K562 (cell line): Measurements from ENCODE around the gene TF. TPM values are rescaled to one million over a fixed set of nuclear protein-coding genes. Genes with fewer than 3 reads are reported as not detected.

Experiments used
- ATAC-seq: fragments of 200-7000 bp; cut with Tn5 transposase; 3 replicates; pipeline ENCODE4 v1.9.1; 2020; ENCODE audit warnings: moderate library complexity
- BruUV-seq: library from RNA; stranded (reverse); fragments of 400-500 nt; replicated peaks from 2 replicates; lab custom pipeline; 2021; lab: Mats Ljungman, UMichigan
- CTCF ChIA-PET: fragments of 300-600 bp; formaldehyde crosslinking; extraction: SDS; loops from one replicate; lab custom pipeline; 2021; ENCODE audit warnings: low intra/inter-chr PET ratio; lab: Yijun Ruan, JAX
- POLR2A ChIA-PET: fragments of 300-600, 350-650 bp; sonication (Branson Sonifier 250); formaldehyde crosslinking; extraction: SDS; loops from one replicate; lab custom pipeline; 2021; ENCODE audit warnings: antibody characterized with exemption, inconsistent platforms; lab: Yijun Ruan, JAX
- DNase-seq, 4 experiments: peaks; one replicate each; pipeline versions ENCODE4 v3.0.0 to v3.0.0-alpha.2; 2011 to 2018; ENCODE audit warnings: low spot score in 3 of 4, mixed read lengths in 3 of 4; ENCODE audit errors: extremely low read depth in 1 of 4
- FAIRE-seq: peaks from 2 replicates; lab custom pipeline; 2011; peaks lifted over from hg19 to GRCh38; lab: Jason Lieb, UNC
- H2AFZ ChIP-seq: 2 replicates; pipeline ENCODE4 v1.6.0; 2011; ENCODE audit warnings: low read depth, low read length, control low read depth, inconsistent platforms
- H3K27ac ChIP-seq: fragments of 200-600 bp; 3 replicates; pipeline ENCODE4 v1.8.0; 2011; ENCODE audit warnings: low read depth, mild to moderate bottlenecking, control low read depth, inconsistent platforms, low read length, moderate library complexity, mixed read lengths; ENCODE audit errors: extremely low read depth
- H3K27me3 ChIP-seq, 2 experiments: fragments of 300-600 bp in 1 of 2; 2 replicates in 1 of 2; 3 replicates in 1 of 2; pipeline versions ENCODE4 v1.6.0 to v1.8.0; 2011; ENCODE audit warnings: inconsistent platforms in 2 of 2, low read length in 2 of 2, mild to moderate bottlenecking in 1 of 2, mixed read lengths in 1 of 2, moderate library complexity in 1 of 2; ENCODE audit not compliant: control insufficient read depth in 2 of 2, insufficient read depth in 2 of 2
- H3K36me3 ChIP-seq: fragments of 300-600 bp; 3 replicates; pipeline ENCODE4 v1.8.0; 2011; ENCODE audit warnings: mild to moderate bottlenecking, low read length, inconsistent platforms; ENCODE audit not compliant: control insufficient read depth, insufficient read depth
- H3K4me1 ChIP-seq, 2 experiments: fragments of 200-600 bp in 1 of 2; replicated peaks in 1 of 2; 2 replicates in 1 of 2; 3 replicates in 1 of 2; pipeline versions ENCODE4 v1.5.1 to v1.8.0; 2011; ENCODE audit warnings: inconsistent platforms in 2 of 2, low read length in 2 of 2, mild to moderate bottlenecking in 1 of 2, mixed read lengths in 1 of 2, moderate library complexity in 1 of 2; ENCODE audit not compliant: control insufficient read depth in 2 of 2, insufficient read depth in 2 of 2
- H3K4me2 ChIP-seq: 2 replicates; pipeline ENCODE4 v1.6.1; 2011; ENCODE audit warnings: low read length, control low read depth, inconsistent platforms, mixed read lengths; ENCODE audit not compliant: insufficient read depth
- H3K4me3 ChIP-seq: fragments of 200-600 bp; sonication (generic), shearing (Covaris generic); 2 replicates; pipeline ENCODE4 v1.5.1; 2016; ENCODE audit warnings: control low read depth, inconsistent platforms
- H3K79me2 ChIP-seq: fragments of 200-600 bp; 3 replicates; pipeline ENCODE4 v1.8.0; 2011; ENCODE audit warnings: low read length, inconsistent platforms; ENCODE audit not compliant: control insufficient read depth, insufficient read depth
- H3K9ac ChIP-seq, 2 experiments: 2 replicates each; pipeline versions ENCODE4 v1.6.0 to v1.6.1; 2011; ENCODE audit warnings: low read depth in 2 of 2, low read length in 2 of 2, control low read depth in 1 of 2, inconsistent platforms in 1 of 2, mild to moderate bottlenecking in 1 of 2, mixed read lengths in 1 of 2; ENCODE audit not compliant: insufficient read depth in 1 of 2
- H3K9me1 ChIP-seq: one replicate; pipeline ENCODE4 v1.6.0; 2011; ENCODE audit warnings: inconsistent platforms, mild to moderate bottlenecking, low read length, moderate library complexity; ENCODE audit not compliant: control insufficient read depth, insufficient read depth
- H3K9me3 ChIP-seq: replicated peaks from 2 replicates; pipeline ENCODE4 v1.5.1; 2011; ENCODE audit warnings: low read depth, low read length, inconsistent platforms; ENCODE audit not compliant: control insufficient read depth, insufficient read depth
- H4K20me1 ChIP-seq: replicated peaks from 2 replicates; pipeline ENCODE4 v1.6.1; 2011; ENCODE audit warnings: low read length, inconsistent platforms, mixed read lengths; ENCODE audit not compliant: control insufficient read depth, insufficient read depth
- ATF1 ChIP-seq, 2 experiments: fragments of 450-650 bp in 1 of 2; IDR thresholded peaks; 2 replicates each; pipeline ENCODE4 v1.6.1; 2016; ENCODE audit warnings: missing compliant biosample characterization in 1 of 2, missing genetic modification characterization in 1 of 2
- CBFA2T2 ChIP-seq: fragments of 450-650 bp; conservative IDR thresholded peaks from 2 replicates; pipeline ENCODE4 v1.6.1; 2017; ENCODE audit warnings: mild to moderate bottlenecking
- DACH1 ChIP-seq: fragments of 450-650 bp; IDR thresholded peaks from 2 replicates; pipeline ENCODE4 v1.6.1; 2018; ENCODE audit not compliant: partially characterized antibody
- MTA2 ChIP-seq: fragments of 450-650 bp; IDR thresholded peaks from 2 replicates; pipeline ENCODE4 v1.6.1; 2016; ENCODE audit warnings: low read depth
- NCOA4 ChIP-seq: fragments of 450-650 bp; IDR thresholded peaks from 2 replicates; pipeline ENCODE4 v1.6.1; 2018; ENCODE audit warnings: mild to moderate bottlenecking; ENCODE audit not compliant: partially characterized antibody
- SIN3B ChIP-seq: fragments of 450-650 bp; IDR thresholded peaks from 2 replicates; pipeline ENCODE4 v1.6.1; 2017; ENCODE audit warnings: low read depth, mild to moderate bottlenecking, moderate library complexity
- SMC3 ChIP-seq: conservative IDR thresholded peaks from 2 replicates; pipeline ENCODE4 v1.6.1; 2011; ENCODE audit warnings: low read depth, low read length, improper control_type of control experiment; ENCODE audit not compliant: insufficient read depth
- TRIM24 ChIP-seq, 2 experiments: fragments of 450-650 bp; IDR thresholded peaks; 2 replicates each; pipeline ENCODE4 v1.6.1; 2016
- ZC3H4 ChIP-seq: sonication (generic); formaldehyde crosslinking; IDR thresholded peaks from 2 replicates; pipeline ENCODE4 v1.9.0; 2021; ENCODE audit warnings: missing genetic modification reagents, borderline replicate concordance
- ZNF311 ChIP-seq: fragments of 250-450 bp; sonication (Bioruptor Pico); IDR thresholded peaks from 2 replicates; pipeline ENCODE4 v1.4.0; 2020; ENCODE audit warnings: mild to moderate bottlenecking, moderate library complexity
- ZNF764 ChIP-seq: fragments of 250-450 bp; sonication (Bioruptor Pico); IDR thresholded peaks from 2 replicates; pipeline ENCODE4 v1.4.0; 2020; ENCODE audit warnings: low read depth, mild to moderate bottlenecking, moderate library complexity
- WGBS: fragments of 100-300 bp; shearing (Covaris generic); methylation state at CpG from one replicate; pipeline ENCODE4 v1.1.6; 2016; ENCODE audit warnings: low coverage, mixed read lengths; ENCODE audit not compliant: insufficient coverage; ENCODE audit errors: missing lambda C conversion rate; 5-methylcytosine and 5-hydroxymethylcytosine counted together
- in situ Hi-C: fragments of 300-500 bp; cut with MboI; formaldehyde crosslinking; loops from 4 replicates; pipeline ENCODE4 v1.15.0; 2018; ENCODE audit warnings: inconsistent platforms, mixed read lengths
- intact Hi-C: fragments of 100-400 bp; cut with micrococcal nuclease; formaldehyde crosslinking; loops from 2 replicates; pipeline ENCODE4 v1.14.2; 2022
- polyA plus RNA-seq, 8 experiments: library from polyadenylated mRNA; depleted of rRNA in 4 of 8; stranded (reverse) in 5 of 8; unstranded in 3 of 8; fragments of >200 nt; fragmentation: Nextera tagmentation in 2 of 8; fragmentation: Illumina TruSeq in 1 of 8; extraction: Ambion mirVana in 2 of 8; extraction: Trizol in 1 of 8; gene quantifications; 2 replicates each; pipeline versions ENCODE4 v1.2.1 to v1.2.3, GENCODE V29; 2011 to 2014; ENCODE audit warnings: inconsistent platforms in 1 of 8, missing spikeins in 1 of 8
- total RNA-seq, 7 experiments: library from RNA; depleted of rRNA in 6 of 7; stranded (reverse); fragments of >200 nt in 6 of 7; fragmentation: Illumina TruSeq in 2 of 7; extraction: Trizol in 2 of 7; gene quantifications; 2 replicates each; pipeline versions ENCODE4 v1.2.1 to v1.2.3, GENCODE V29; 2011 to 2021; ENCODE audit warnings: low replicate concordance in 1 of 7
- TF ChIP-seq, protein P1 (sequence below): fragments of 250-450 bp; sonication (Bioruptor Pico); IDR thresholded peaks from 2 replicates; pipeline ENCODE4 v1.4.0; 2020; ENCODE audit warnings: mild to moderate bottlenecking, moderate library complexity
- TF ChIP-seq, protein P2 (sequence below): sonication (generic); formaldehyde crosslinking; IDR thresholded peaks from 2 replicates; pipeline ENCODE4 v1.8.0; 2023; ENCODE audit warnings: mild to moderate bottlenecking, missing genetic modification reagents
- TF ChIP-seq, protein P3 (sequence below): IDR thresholded peaks from 2 replicates; pipeline ENCODE4 v1.6.1; 2011; ENCODE audit not compliant: insufficient read length; ENCODE audit errors: extremely low read depth
- TF ChIP-seq, protein P4 (sequence below): fragments of 450-650 bp; formaldehyde crosslinking; IDR thresholded peaks from 2 replicates; pipeline ENCODE4 v1.4.0; 2020; ENCODE audit warnings: mild to moderate bottlenecking, mixed read lengths

Gene TF
- total and polyA plus RNA-seq, 9 of the 15 experiments (the other 6 are each of a cell fraction or from before 2014, with no cell fraction given): 0.09 to 9.2 (median 3.1) TPM

DNA sequence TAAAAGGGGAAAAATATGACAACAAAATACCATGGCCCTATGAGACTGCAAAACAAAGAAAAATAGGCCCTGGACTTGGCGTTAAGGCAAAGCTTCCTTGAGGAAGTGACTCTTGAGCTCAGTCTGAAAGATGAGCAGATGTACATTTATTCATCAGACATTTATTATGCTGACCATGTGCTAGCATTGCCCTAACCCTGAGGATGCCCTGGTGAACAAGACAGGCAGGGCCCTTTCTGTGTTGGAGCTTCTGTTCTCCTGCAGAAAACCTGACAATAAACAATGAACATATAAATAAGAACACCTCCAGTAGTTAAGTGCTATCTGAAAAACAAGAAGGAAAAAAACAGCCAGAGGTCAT is 12.4 kb downstream of the TF start:
- POLR2A ChIA-PET: interaction anchor here (0.7 kb wide), 1 partner anchor 17 kb away, joined by 3 read pairs; no protein-coding TSS in a partner anchor

More for the DNA sequence above, 12.4 kb downstream of the TF start:
- peaks cover 0 to 12% of the 10 kb centered on the region in 2 experiments; a peak in 2 of 5 replicates for H3K27me3 ChIP-seq
- H3K36me3 ChIP-seq: no peaks in the 10 kb centered on the region
- intact Hi-C loops: no loop called here
- no peak overlapping the region for H3K27ac ChIP-seq
- H3K4me2 ChIP-seq: no peak overlapping the region
- H3K4me3 ChIP-seq: no peak overlapping the region
- no peak overlapping the region for H2AFZ ChIP-seq
- CTCF ChIA-PET: no interaction called here
- H3K79me2 ChIP-seq: no peaks in the 10 kb centered on the region
- no peak for FAIRE-seq
- TF ChIP-seq SMC3 (no peak), DACH1 (no peak), ZNF764 (CRISPR knock-in tag) (no peak), SIN3B (no peak), ZC3H4 (no peak), CBFA2T2 (no peak), ATF1 (CRISPR knock-in tag; IDR thresholded peaks at IDR 0.05) (no peak), ATF1 (tag; IDR thresholded peaks at IDR 0.05) (no peak), TRIM24 (IDR thresholded peaks at IDR 0.05) (no peak), ZNF311 (CRISPR knock-in tag) (no peak), NCOA4 (no peak), MTA2 (no peak)
- TF ChIP-seq, protein P1, sequence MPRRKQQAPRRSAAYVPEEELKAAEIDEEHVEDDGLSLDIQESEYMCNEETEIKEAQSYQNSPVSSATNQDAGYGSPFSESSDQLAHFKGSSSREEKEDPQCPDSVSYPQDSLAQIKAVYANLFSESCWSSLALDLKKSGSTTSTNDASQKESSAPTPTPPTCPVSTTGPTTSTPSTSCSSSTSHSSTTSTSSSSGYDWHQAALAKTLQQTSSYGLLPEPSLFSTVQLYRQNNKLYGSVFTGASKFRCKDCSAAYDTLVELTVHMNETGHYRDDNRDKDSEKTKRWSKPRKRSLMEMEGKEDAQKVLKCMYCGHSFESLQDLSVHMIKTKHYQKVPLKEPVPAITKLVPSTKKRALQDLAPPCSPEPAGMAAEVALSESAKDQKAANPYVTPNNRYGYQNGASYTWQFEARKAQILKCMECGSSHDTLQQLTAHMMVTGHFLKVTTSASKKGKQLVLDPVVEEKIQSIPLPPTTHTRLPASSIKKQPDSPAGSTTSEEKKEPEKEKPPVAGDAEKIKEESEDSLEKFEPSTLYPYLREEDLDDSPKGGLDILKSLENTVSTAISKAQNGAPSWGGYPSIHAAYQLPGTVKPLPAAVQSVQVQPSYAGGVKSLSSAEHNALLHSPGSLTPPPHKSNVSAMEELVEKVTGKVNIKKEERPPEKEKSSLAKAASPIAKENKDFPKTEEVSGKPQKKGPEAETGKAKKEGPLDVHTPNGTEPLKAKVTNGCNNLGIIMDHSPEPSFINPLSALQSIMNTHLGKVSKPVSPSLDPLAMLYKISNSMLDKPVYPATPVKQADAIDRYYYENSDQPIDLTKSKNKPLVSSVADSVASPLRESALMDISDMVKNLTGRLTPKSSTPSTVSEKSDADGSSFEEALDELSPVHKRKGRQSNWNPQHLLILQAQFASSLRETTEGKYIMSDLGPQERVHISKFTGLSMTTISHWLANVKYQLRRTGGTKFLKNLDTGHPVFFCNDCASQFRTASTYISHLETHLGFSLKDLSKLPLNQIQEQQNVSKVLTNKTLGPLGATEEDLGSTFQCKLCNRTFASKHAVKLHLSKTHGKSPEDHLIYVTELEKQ: no peak
- TF ChIP-seq, protein P2, sequence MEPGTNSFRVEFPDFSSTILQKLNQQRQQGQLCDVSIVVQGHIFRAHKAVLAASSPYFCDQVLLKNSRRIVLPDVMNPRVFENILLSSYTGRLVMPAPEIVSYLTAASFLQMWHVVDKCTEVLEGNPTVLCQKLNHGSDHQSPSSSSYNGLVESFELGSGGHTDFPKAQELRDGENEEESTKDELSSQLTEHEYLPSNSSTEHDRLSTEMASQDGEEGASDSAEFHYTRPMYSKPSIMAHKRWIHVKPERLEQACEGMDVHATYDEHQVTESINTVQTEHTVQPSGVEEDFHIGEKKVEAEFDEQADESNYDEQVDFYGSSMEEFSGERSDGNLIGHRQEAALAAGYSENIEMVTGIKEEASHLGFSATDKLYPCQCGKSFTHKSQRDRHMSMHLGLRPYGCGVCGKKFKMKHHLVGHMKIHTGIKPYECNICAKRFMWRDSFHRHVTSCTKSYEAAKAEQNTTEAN (CRISPR knock-in tag): no peak
- TF ChIP-seq, protein P3, sequence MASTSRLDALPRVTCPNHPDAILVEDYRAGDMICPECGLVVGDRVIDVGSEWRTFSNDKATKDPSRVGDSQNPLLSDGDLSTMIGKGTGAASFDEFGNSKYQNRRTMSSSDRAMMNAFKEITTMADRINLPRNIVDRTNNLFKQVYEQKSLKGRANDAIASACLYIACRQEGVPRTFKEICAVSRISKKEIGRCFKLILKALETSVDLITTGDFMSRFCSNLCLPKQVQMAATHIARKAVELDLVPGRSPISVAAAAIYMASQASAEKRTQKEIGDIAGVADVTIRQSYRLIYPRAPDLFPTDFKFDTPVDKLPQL: no peak
- TF ChIP-seq, protein P4, sequence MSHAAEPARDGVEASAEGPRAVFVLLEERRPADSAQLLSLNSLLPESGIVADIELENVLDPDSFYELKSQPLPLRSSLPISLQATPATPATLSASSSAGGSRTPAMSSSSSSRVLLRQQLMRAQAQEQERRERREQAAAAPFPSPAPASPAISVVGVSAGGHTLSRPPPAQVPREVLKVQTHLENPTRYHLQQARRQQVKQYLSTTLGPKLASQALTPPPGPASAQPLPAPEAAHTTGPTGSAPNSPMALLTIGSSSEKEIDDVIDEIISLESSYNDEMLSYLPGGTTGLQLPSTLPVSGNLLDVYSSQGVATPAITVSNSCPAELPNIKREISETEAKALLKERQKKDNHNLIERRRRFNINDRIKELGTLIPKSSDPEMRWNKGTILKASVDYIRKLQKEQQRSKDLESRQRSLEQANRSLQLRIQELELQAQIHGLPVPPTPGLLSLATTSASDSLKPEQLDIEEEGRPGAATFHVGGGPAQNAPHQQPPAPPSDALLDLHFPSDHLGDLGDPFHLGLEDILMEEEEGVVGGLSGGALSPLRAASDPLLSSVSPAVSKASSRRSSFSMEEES (CRISPR knock-in tag): no peak
- TF ChIP-seq, all 486 proteins: peak for 0
- no peaks in the 10 kb centered on the region for H3K9me3 ChIP-seq
- H3K4me1 ChIP-seq: peaks cover 17 to 18% of the 10 kb centered on the region in 2 experiments; a peak in 4 of 5 replicates
- peaks cover 4% of the 10 kb centered on the region for H3K9me1 ChIP-seq
- in situ Hi-C loops: no loop called here
- WGBS: 10% methylated on average over 1 of the region's 1 CpG
- H4K20me1 ChIP-seq: no peaks in the 10 kb centered on the region
- no TSS peak for BruUV-seq
- no peak for ATAC-seq
- DNase-seq: no peak
- no peak overlapping the region for H3K9ac ChIP-seq
